ENCODE measurements around the gene DIDO1.

DIDO1 gene

GRCh38 chr20:62843656-62844055 is 82.6 kb downstream of the DIDO1 start:
- no peaks in the 10 kb centered on the region for H3K36me3 ChIP-seq (ENCODE audit: control insufficient read depth, insufficient read depth, low read length)
- H3K4me2 ChIP-seq (ENCODE audit: low read length) = no peak overlapping the region
- H3K4me3 ChIP-seq (ENCODE audit: low read depth, low read length) = no peak overlapping the region
- H2AFZ ChIP-seq = no peak overlapping the region
- TF ChIP-seq CTCF (IDR thresholded peaks at IDR 0.05) = no peak
- no peaks in the 10 kb centered on the region for H3K9me3 ChIP-seq (ENCODE audit: control insufficient read depth, low read length)
- H3K79me2 ChIP-seq = no peaks in the 10 kb centered on the region
- no peaks in the 10 kb centered on the region for H3K27me3 ChIP-seq (ENCODE audit: control insufficient read depth, insufficient read depth, low read length)
- H3K9ac ChIP-seq = no peak overlapping the region
- H3K27ac ChIP-seq = no peak overlapping the region
- no peaks in the 10 kb centered on the region for H3K4me1 ChIP-seq

- H3K27ac ChIP-seq = no peak overlapping the region
- no peaks in the 10 kb centered on the region for H3K4me1 ChIP-seq
- no peaks in the 10 kb centered on the region for H3K79me2 ChIP-seq
- H3K27me3 ChIP-seq (ENCODE audit: control insufficient read depth, insufficient read depth, low read length) = no peaks in the 10 kb centered on the region
- no peaks in the 10 kb centered on the region for H3K9me3 ChIP-seq (ENCODE audit: control insufficient read depth, low read length)
- H3K36me3 ChIP-seq (ENCODE audit: control insufficient read depth, insufficient read depth, low read length) = no peaks in the 10 kb centered on the region
- H3K9ac ChIP-seq = no peak overlapping the region
- H2AFZ ChIP-seq = no peak overlapping the region
- no peak overlapping the region for H3K4me2 ChIP-seq (ENCODE audit: low read length)
- H3K4me3 ChIP-seq (ENCODE audit: low read depth, low read length) = no peak overlapping the region
- TF ChIP-seq CTCF (IDR thresholded peaks at IDR 0.05) = no peak
These were observed 84.5 kb downstream of the DIDO1 start for GRCh38 chr20:62841705-62842212.

- no peak overlapping the region for H2AFZ ChIP-seq
- H3K36me3 ChIP-seq (ENCODE audit: control insufficient read depth, insufficient read depth, low read length) = no peaks in the 10 kb centered on the region
- H3K9me3 ChIP-seq (ENCODE audit: control insufficient read depth, low read length) = no peaks in the 10 kb centered on the region
- no peak overlapping the region for H3K4me3 ChIP-seq (ENCODE audit: low read depth, low read length)
- no peaks in the 10 kb centered on the region for H3K27me3 ChIP-seq (ENCODE audit: control insufficient read depth, insufficient read depth, low read length)
- no peak for TF ChIP-seq CTCF (IDR thresholded peaks at IDR 0.05)
- H3K27ac ChIP-seq = no peak overlapping the region
- no peak overlapping the region for H3K9ac ChIP-seq
- H3K79me2 ChIP-seq = no peaks in the 10 kb centered on the region
- H3K4me1 ChIP-seq = no peaks in the 10 kb centered on the region
- no peak overlapping the region for H3K4me2 ChIP-seq (ENCODE audit: low read length)
These were observed 85.8 kb downstream of the DIDO1 start for GRCh38 chr20:62840244-62841197.

- Histone ChIP-seq H3K4me3 (ENCODE audit: low read depth, low read length) (no peak overlapping the region), H3K9ac (no peak overlapping the region), H3K36me3 (ENCODE audit: control insufficient read depth, insufficient read depth, low read length) (no peaks in the 10 kb centered on the region), H3K79me2 (no peaks in the 10 kb centered on the region), H3K4me1 (no peaks in the 10 kb centered on the region), H3K9me3 (ENCODE audit: control insufficient read depth, low read length) (no peaks in the 10 kb centered on the region), H3K27ac (no peak overlapping the region), H3K27me3 (ENCODE audit: control insufficient read depth, insufficient read depth, low read length) (no peaks in the 10 kb centered on the region), H3K4me2 (ENCODE audit: low read length) (no peak overlapping the region), H2AFZ (no peak overlapping the region)
- TF ChIP-seq CTCF (IDR thresholded peaks at IDR 0.05) = no peak
These were observed 86.5 kb downstream of the DIDO1 start for GRCh38 chr20:62839816-62840215.

All from parathyroid adenoma (tissue), 2 donors.